Gastrocnemius medialis (tissue), 4 donors: Measurements from ENCODE around the gene IRS1. TPM values are rescaled to one million over a fixed set of nuclear protein-coding genes. Genes with fewer than 3 reads are reported as not detected.

Experiments
- ATAC-seq, 2 donors: fragments of 150-250 bp; one replicate each; pipeline ENCODE4 v1.9.1; 2016
- DNase-seq, 2 donors: peaks; one replicate each; pipeline ENCODE4 v3.0.0-alpha.2; 2019
- H3K27ac ChIP-seq, 4 donors: fragments of 200-600 bp; sonication (generic); 1 replicate in 1 of 4; 2 replicates in 3 of 4; pipeline ENCODE4 v1.5.1; 2016 to 2018; ENCODE audit warnings: mild to moderate bottlenecking in 2 of 4, moderate library complexity in 1 of 4
- H3K27me3 ChIP-seq, 3 donors: fragments of 200-600 bp; sonication (generic) in 2 of 3; 1 replicate in 1 of 3; 2 replicates in 2 of 3; pipeline versions ENCODE4 v1.5.1 to v1.6.0; 2016 to 2019; ENCODE audit warnings: mild to moderate bottlenecking in 1 of 3, moderate library complexity in 1 of 3
- H3K36me3 ChIP-seq, 2 donors: fragments of 200-600 bp; sonication (generic) in 1 of 2; one replicate each; pipeline ENCODE4 v1.5.1; 2017 to 2018
- H3K4me1 ChIP-seq, 2 donors: fragments of 200-600 bp; sonication (generic) in 1 of 2; one replicate each; pipeline ENCODE4 v1.5.1; 2016 to 2017; ENCODE audit warnings: mild to moderate bottlenecking in 2 of 2
- H3K4me3 ChIP-seq, 4 donors: fragments of 200-600 bp; sonication (generic) in 3 of 4; 1 replicate in 1 of 4; 2 replicates in 3 of 4; pipeline ENCODE4 v1.5.1; 2016 to 2019; ENCODE audit warnings: mild to moderate bottlenecking in 2 of 4
- H3K9me3 ChIP-seq, 3 donors: fragments of 200-600 bp; sonication (generic) in 2 of 3; 1 replicate in 1 of 3; 2 replicates in 2 of 3; pipeline ENCODE4 v1.5.1; 2016 to 2019
- POLR2A ChIP-seq, 2 donors: fragments of 450-650 bp; IDR thresholded peaks; one replicate each; pipeline ENCODE4 v1.6.1; 2017; ENCODE audit warnings: antibody characterized with exemption in 2 of 2, mild to moderate bottlenecking in 2 of 2, moderate library complexity in 2 of 2
- in situ Hi-C, 4 donors: fragments of 200-750 bp; cut with MboI; loops; one replicate each; pipeline versions ENCODE4 v1.15.0 to v1.8.0; 2017; ENCODE audit warnings: low sequenced_read_pairs in 4 of 4
- intact Hi-C: fragments of 100-400 bp; cut with DNase I; formaldehyde crosslinking; loops from one replicate; pipeline ENCODE4 v1.15.1; 2023; ENCODE audit warnings: low total_unique reads
- total RNA-seq, 4 donors: library from RNA; depleted of rRNA; stranded (reverse); fragments of >200 nt; gene quantifications; one replicate each; pipeline versions ENCODE4 v1.1.0 to v1.2.3, GENCODE V29; 2016
- TF ChIP-seq, protein P1 (sequence below), 5 experiments: fragments of 450-650 bp in 3 of 5; fragments of 200-600 bp in 2 of 5; sonication (generic) in 2 of 5; IDR thresholded peaks in 4 of 5; conservative IDR thresholded peaks in 1 of 5; 1 replicate in 4 of 5; 2 replicates in 1 of 5; pipeline ENCODE4 v1.5.1; 2016 to 2019; ENCODE audit warnings: antibody characterized with exemption in 5 of 5, mild to moderate bottlenecking in 3 of 5, moderate library complexity in 3 of 5

IRS1 gene
- total RNA-seq, 4 donors from 2014 or later: 2.2 to 71.1 (median 6.3) TPM

DNA sequence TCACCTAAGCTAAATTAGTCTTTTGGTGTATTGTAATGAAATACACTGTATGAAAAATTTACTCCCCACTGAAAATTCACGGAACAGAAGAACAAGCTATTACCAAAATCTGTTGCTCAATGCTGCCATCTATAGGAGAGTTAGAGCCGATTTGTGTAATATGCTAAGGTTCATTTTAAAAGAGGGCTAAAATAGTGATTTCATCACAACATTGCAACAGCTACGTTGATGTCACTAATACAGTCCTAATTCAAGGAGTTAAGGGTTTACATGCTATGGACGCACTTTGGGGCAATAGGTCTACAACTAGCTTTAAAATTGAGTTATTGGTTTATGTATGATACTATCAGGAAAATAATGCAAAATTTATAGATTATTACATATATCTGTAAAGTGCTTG lies 3.0 kb upstream of the IRS1 start:
- intact Hi-C loops (loop anchor here (2.0 to 5.0 kb wide), 3 partner anchors 185 to 914 kb away; no protein-coding TSS in a partner anchor), in situ Hi-C loops (loop anchor here (5.0 to 25.0 kb wide), 14 partner anchors 182 to 1138 kb away; no protein-coding TSS in a partner anchor)
- peaks cover 14 to 21% of the 10 kb centered on the region in 2 donors for H3K4me1 ChIP-seq
- H3K36me3 ChIP-seq: no peaks in the 10 kb centered on the region
- H3K27ac ChIP-seq: peak overlapping the region; percentile 95 to 99 (median 98)
- TF ChIP-seq, protein P1, sequence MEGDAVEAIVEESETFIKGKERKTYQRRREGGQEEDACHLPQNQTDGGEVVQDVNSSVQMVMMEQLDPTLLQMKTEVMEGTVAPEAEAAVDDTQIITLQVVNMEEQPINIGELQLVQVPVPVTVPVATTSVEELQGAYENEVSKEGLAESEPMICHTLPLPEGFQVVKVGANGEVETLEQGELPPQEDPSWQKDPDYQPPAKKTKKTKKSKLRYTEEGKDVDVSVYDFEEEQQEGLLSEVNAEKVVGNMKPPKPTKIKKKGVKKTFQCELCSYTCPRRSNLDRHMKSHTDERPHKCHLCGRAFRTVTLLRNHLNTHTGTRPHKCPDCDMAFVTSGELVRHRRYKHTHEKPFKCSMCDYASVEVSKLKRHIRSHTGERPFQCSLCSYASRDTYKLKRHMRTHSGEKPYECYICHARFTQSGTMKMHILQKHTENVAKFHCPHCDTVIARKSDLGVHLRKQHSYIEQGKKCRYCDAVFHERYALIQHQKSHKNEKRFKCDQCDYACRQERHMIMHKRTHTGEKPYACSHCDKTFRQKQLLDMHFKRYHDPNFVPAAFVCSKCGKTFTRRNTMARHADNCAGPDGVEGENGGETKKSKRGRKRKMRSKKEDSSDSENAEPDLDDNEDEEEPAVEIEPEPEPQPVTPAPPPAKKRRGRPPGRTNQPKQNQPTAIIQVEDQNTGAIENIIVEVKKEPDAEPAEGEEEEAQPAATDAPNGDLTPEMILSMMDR (IDR thresholded peaks at IDR 0.05 in 4 of 5, conservative IDR thresholded peaks at IDR 0.05 in 1 of 5): peak; percentile 51 to 80 (median 75)
- no peak for TF ChIP-seq POLR2A (IDR thresholded peaks at IDR 0.05)
- no peaks in the 10 kb centered on the region for H3K9me3 ChIP-seq
- DNase-seq (no peak), ATAC-seq (peak; percentile 9 to 20)
- no peaks in the 10 kb centered on the region for H3K27me3 ChIP-seq
- H3K4me3 ChIP-seq: no peak overlapping the region

DNA sequence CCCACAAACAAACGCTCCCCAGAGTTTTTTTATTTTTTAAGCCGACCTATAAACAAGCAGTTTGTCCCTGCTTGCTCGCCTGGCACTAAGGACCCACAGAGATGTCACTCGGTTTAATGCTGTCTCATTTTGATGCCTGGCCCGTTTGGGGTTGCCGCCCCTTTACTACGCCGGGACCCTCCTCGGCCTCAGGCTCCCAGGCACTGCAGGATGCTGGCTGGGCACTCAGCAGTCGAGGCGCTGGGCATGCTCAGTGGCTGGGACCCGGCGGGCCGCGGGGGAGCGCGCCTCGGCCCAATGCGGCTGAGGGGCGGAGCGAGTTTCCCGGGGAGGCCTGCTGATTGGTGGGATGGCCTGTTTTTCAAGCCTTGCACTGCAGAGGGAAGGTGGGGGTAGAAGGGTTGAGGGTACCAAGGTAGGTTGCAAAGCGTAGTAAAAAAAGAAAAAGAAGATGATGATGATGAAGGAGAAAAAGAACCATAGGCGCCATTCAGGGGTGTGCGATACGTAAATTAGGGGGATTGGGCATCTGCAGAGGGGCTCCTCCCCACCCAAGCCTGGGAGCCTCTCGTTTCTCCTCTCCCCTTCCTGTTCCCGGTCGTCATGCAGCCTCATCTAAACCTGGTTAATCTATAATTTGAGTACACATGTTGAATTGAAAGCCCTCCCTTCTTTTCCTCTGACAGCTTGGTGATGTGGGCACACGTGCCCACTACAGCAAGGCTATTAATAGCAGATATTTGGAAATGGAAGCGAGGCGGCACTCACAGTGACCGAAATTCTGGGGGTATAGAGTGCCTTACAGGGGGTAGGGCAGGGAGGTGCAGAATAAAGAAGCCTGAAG lies 1.5 kb upstream of the IRS1 start:
- intact Hi-C loops: loop anchor here (2.0 to 5.0 kb wide), 2 partner anchors 186 to 480 kb away; no protein-coding TSS in a partner anchor
- H3K9me3 ChIP-seq: no peaks in the 10 kb centered on the region
- DNase-seq (peak; percentile 48 to 72), ATAC-seq (peak in 1 of 2 donors; percentile 31)
- peak overlapping the region; percentile 79 to 95 (median 88) for H3K4me3 ChIP-seq
- no peaks in the 10 kb centered on the region for H3K27me3 ChIP-seq
- in situ Hi-C loops: loop anchor here (5.0 to 25.0 kb wide), 14 partner anchors 184 to 1136 kb away; no protein-coding TSS in a partner anchor
- peaks cover 24 to 29% of the 10 kb centered on the region in 2 donors for H3K4me1 ChIP-seq
- no peaks in the 10 kb centered on the region for H3K36me3 ChIP-seq
- peak overlapping the region; percentile 95 to 99 (median 98) for H3K27ac ChIP-seq
- TF ChIP-seq, protein P1 (IDR thresholded peaks at IDR 0.05 in 4 of 5, conservative IDR thresholded peaks at IDR 0.05 in 1 of 5): no peak
- TF ChIP-seq POLR2A (IDR thresholded peaks at IDR 0.05): peak; percentile 52 to 55

DNA sequence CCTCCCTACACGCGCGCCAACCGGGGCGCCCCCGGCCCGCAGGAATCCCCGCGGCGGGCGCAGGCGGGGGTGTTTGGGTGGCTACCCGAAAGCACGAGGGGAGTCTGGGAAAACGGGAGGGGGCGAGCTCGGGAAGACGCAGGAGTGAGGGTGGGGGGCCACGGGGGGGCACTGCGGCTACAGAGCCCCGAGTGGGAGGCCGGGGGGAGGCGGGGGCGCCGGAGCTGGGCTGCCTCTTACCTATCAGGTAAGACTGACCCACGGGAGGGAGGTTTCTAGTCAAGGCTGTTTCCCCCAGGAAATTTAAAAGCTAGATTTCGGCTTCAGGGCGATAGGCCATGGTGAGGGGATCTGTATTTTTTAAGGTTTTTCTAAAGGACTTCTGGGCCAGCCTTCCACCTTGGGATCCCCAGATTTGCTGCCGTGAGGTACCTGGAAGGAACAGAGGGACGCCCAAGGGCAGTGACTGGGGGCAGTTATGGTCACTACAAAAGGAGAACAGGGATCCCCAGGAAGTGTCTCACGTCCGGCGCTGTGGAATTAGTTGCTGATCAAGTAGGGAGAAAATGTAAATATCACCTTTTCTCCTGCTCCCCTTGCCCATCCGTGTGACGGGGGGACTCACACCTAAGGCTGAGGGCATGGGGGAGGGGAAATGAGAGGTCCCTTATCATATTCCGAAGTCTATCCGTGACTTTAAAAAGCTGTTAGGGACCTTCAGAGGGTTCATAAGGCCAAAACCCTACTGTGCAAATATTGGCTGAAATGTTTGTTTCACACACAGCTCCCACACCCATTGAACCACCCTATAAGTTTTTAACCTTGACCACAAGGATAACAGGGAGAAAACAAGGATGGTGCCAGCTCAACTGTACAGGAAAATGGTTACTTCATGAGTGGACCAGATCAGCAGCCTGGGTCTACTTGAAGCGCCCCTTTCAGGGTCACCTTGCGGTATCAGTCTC lies 638 bp upstream of the IRS1 start:
- intact Hi-C loops: loop anchor here (1.0 to 10.0 kb wide), 7 partner anchors 65 to 655 kb away; no protein-coding TSS in a partner anchor
- no peak for TF ChIP-seq POLR2A (IDR thresholded peaks at IDR 0.05)
- TF ChIP-seq, protein P1 (IDR thresholded peaks at IDR 0.05 in 4 of 5, conservative IDR thresholded peaks at IDR 0.05 in 1 of 5): peak in 3 of 5 experiments; percentile 27 to 52 (median 37)
- Histone ChIP-seq H3K4me3 (peak overlapping the region; percentile 79 to 95 (median 88)), H3K9me3 (no peaks in the 10 kb centered on the region), H3K36me3 (no peaks in the 10 kb centered on the region), H3K4me1 (peaks cover 31 to 38% of the 10 kb centered on the region in 2 donors), H3K27ac (peak overlapping the region; percentile 95 to 99 (median 98)), H3K27me3 (no peaks in the 10 kb centered on the region)
- DNase-seq (peak in 1 of 2 donors; percentile 28), ATAC-seq (no peak)
- in situ Hi-C loops: loop anchor here (5.0 to 25.0 kb wide), 16 partner anchors 55 to 1135 kb away; no protein-coding TSS in a partner anchor
